Keratinocyte (primary cell): ENCODE results near the gene CDCA4. TPM values are rescaled to one million over a fixed set of nuclear protein-coding genes. Genes with fewer than 3 reads are reported as not detected.

ENCODE experiments used
- DNase-seq: peaks from one replicate; pipeline ENCODE4 v3.0.0-alpha.2; 2011; ENCODE audit warnings: low read depth, missing footprints, low spot score
- FAIRE-seq: peaks from 2 replicates; lab custom pipeline; 2011; peaks lifted over from hg19 to GRCh38; lab: Jason Lieb, UNC
- H2AFZ ChIP-seq: 2 replicates; pipeline ENCODE4 v1.6.0; 2012; ENCODE audit warnings: low read length, control low read depth, inconsistent platforms; ENCODE audit not compliant: control insufficient read depth
- H3K27ac ChIP-seq: 2 replicates; pipeline ENCODE4 v1.5.1; 2011; ENCODE audit warnings: low read length; ENCODE audit not compliant: control insufficient read depth, insufficient read depth
- H3K27me3 ChIP-seq: 3 replicates; pipeline ENCODE4 v1.6.0; 2011; ENCODE audit warnings: low read length; ENCODE audit not compliant: control insufficient read depth, insufficient read depth; ENCODE audit errors: extremely low read depth
- H3K36me3 ChIP-seq, 2 experiments: 2 replicates in 1 of 2; 3 replicates in 1 of 2; pipeline ENCODE4 v1.5.1; 2011; ENCODE audit warnings: low read length in 2 of 2, mild to moderate bottlenecking in 1 of 2; ENCODE audit not compliant: control insufficient read depth in 2 of 2, insufficient read depth in 2 of 2; ENCODE audit errors: extremely low read depth in 1 of 2
- H3K4me1 ChIP-seq: 3 replicates; pipeline ENCODE4 v1.5.1; 2011; ENCODE audit warnings: low read length; ENCODE audit not compliant: control insufficient read depth, insufficient read depth; ENCODE audit errors: extremely low read depth
- H3K4me2 ChIP-seq: 3 replicates; pipeline ENCODE4 v1.6.0; 2011; ENCODE audit warnings: low read depth, low read length; ENCODE audit not compliant: control insufficient read depth, insufficient read depth; ENCODE audit errors: extremely low read depth
- H3K4me3 ChIP-seq, 3 experiments: fragments of 200-600 bp in 1 of 3; sonication (generic) in 1 of 3; 2 replicates in 2 of 3; 3 replicates in 1 of 3; pipeline ENCODE4 v1.5.1; 2011 to 2016; ENCODE audit warnings: low read length in 3 of 3, mild to moderate bottlenecking in 3 of 3, control low read depth in 2 of 3, inconsistent platforms in 1 of 3, low read depth in 1 of 3, mixed read lengths in 1 of 3, mixed run types in 1 of 3, moderate library complexity in 1 of 3; ENCODE audit not compliant: control insufficient read depth in 2 of 3, insufficient read depth in 2 of 3; ENCODE audit errors: extremely low read depth in 1 of 3
- H3K79me2 ChIP-seq: 2 replicates; pipeline ENCODE4 v1.6.0; 2012; ENCODE audit warnings: low read length; ENCODE audit not compliant: control insufficient read depth, insufficient read depth
- H3K9ac ChIP-seq: 3 replicates; pipeline ENCODE4 v1.6.0; 2011; ENCODE audit warnings: low read length; ENCODE audit not compliant: control insufficient read depth, insufficient read depth; ENCODE audit errors: extremely low read depth
- H3K9me1 ChIP-seq: 3 replicates; pipeline ENCODE4 v1.6.0; 2011; ENCODE audit warnings: low read length; ENCODE audit not compliant: control insufficient read depth, insufficient read depth; ENCODE audit errors: extremely low read depth
- H3K9me3 ChIP-seq: 2 replicates; pipeline ENCODE4 v1.5.1; 2012; ENCODE audit warnings: low read depth, low read length; ENCODE audit not compliant: control insufficient read depth
- H4K20me1 ChIP-seq: 3 replicates; pipeline ENCODE4 v1.6.0; 2011; ENCODE audit warnings: low read length; ENCODE audit not compliant: control insufficient read depth, insufficient read depth; ENCODE audit errors: extremely low read depth
- CTCF ChIP-seq, 3 experiments: IDR thresholded peaks in 1 of 3; conservative IDR thresholded peaks in 1 of 3; optimal IDR thresholded peaks in 1 of 3; 2 replicates in 2 of 3; 3 replicates in 1 of 3; pipeline versions ENCODE3 to v1.5.1; 2011; ENCODE audit warnings: low read length in 3 of 3, mild to moderate bottlenecking in 3 of 3, moderate library complexity in 2 of 3, control low read depth in 1 of 3, inconsistent platforms in 1 of 3; ENCODE audit not compliant: insufficient read depth in 2 of 3; ENCODE audit errors: extremely low read depth in 1 of 3
- EZH2 ChIP-seq: IDR thresholded peaks from one replicate; pipeline ENCODE4 v1.6.1; 2012; ENCODE audit warnings: inconsistent platforms, mild to moderate bottlenecking, low read length, moderate library complexity
- dilution Hi-C: fragments of 300-500 bp; cut with MboI; formaldehyde crosslinking; loops from one replicate; pipeline ENCODE4 v1.7.0; 2020; ENCODE audit warnings: low sequenced_read_pairs; ENCODE audit not compliant: extremely low pct_ligation_motif_present
- polyA plus RNA-seq, 5 experiments: library from polyadenylated mRNA; depleted of rRNA in 3 of 5; stranded (reverse) in 3 of 5; stranded (forward) in 1 of 5; unstranded in 1 of 5; fragments of >200 nt; gene quantifications; 1 replicate in 1 of 5; 2 replicates in 3 of 5; 3 replicates in 1 of 5; pipeline versions ENCODE4 v1.2.1 to v1.2.3, GENCODE V29; 2011 to 2012; ENCODE audit warnings: missing spikeins in 2 of 5, low read depth in 1 of 5, low replicate concordance in 1 of 5

CDCA4 gene
- polyA plus RNA-seq, 1 donor (not counting 4 experiments of a cell fraction or from before 2014, with no cell fraction given): 35.7 TPM

- H3K9me3 ChIP-seq: no peaks in the 10 kb centered on the region
- H3K4me1 ChIP-seq: peaks cover 51% of the 10 kb centered on the region
- no peaks in the 10 kb centered on the region for H3K27me3 ChIP-seq
- dilution Hi-C loops: no loop called here
- peak overlapping the region; percentile 65 to 86 (median 82) for H3K4me3 ChIP-seq
- peaks cover 14% of the 10 kb centered on the region for H3K79me2 ChIP-seq
- DNase-seq: no peak
- no peaks in the 10 kb centered on the region for H3K9me1 ChIP-seq
- FAIRE-seq: peak; percentile 71
- no peak overlapping the region for H3K27ac ChIP-seq
- TF ChIP-seq CTCF (optimal IDR thresholded peaks at IDR 0.05 in 1 of 3, IDR thresholded peaks at IDR 0.05 in 1 of 3, conservative IDR thresholded peaks at IDR 0.05 in 1 of 3; ENCODE audit: extremely low read depth in 1 of 3, insufficient read depth in 2 of 3, low read length in 3 of 3) (peak in 2 of 3 experiments; percentile 83 to 97), EZH2 (no peak)
- no peak overlapping the region for H2AFZ ChIP-seq
- peaks cover 3% of the 10 kb centered on the region for H4K20me1 ChIP-seq
- no peak overlapping the region for H3K9ac ChIP-seq
- H3K36me3 ChIP-seq: no peaks in the 10 kb centered on the region
- peak overlapping the region; percentile 78 for H3K4me2 ChIP-seq
Measured at GRCh38 chr14:104976198-104977007, 44.5 kb downstream of the CDCA4 start.

GRCh38 chr14:104975481-104976197 lies 45.2 kb downstream of the CDCA4 start:
- no peak overlapping the region for H2AFZ ChIP-seq
- no peaks in the 10 kb centered on the region for H3K9me3 ChIP-seq
- H3K27ac ChIP-seq: no peak overlapping the region
- H3K27me3 ChIP-seq: no peaks in the 10 kb centered on the region
- dilution Hi-C loops: no loop called here
- H3K9ac ChIP-seq: no peak overlapping the region
- H3K79me2 ChIP-seq: peaks cover 20% of the 10 kb centered on the region
- TF ChIP-seq CTCF (optimal IDR thresholded peaks at IDR 0.05 in 1 of 3, IDR thresholded peaks at IDR 0.05 in 1 of 3, conservative IDR thresholded peaks at IDR 0.05 in 1 of 3; ENCODE audit: extremely low read depth in 1 of 3, insufficient read depth in 2 of 3, low read length in 3 of 3): no peak
- TF ChIP-seq EZH2: no peak
- no peak overlapping the region for H3K4me3 ChIP-seq
- DNase-seq (no peak), FAIRE-seq (no peak)
- no peak overlapping the region for H3K4me2 ChIP-seq
- no peaks in the 10 kb centered on the region for H3K36me3 ChIP-seq
- H3K4me1 ChIP-seq: peaks cover 58% of the 10 kb centered on the region
- H3K9me1 ChIP-seq: no peaks in the 10 kb centered on the region
- peaks cover 3% of the 10 kb centered on the region for H4K20me1 ChIP-seq
